Measurements from ENCODE around the gene MDN1. TPM values are rescaled to one million over a fixed set of nuclear protein-coding genes. Genes with fewer than 3 reads are reported as not detected.

MDN1 gene
- total and polyA plus RNA-seq, 2 of the 13 experiments (the other 11 are each of a cell fraction or from before 2014, with no cell fraction given): 18.8 to 52.9 TPM

GRCh38 chr6:89638320-89639195, 181.0 kb downstream of the MDN1 start, which contains the start of gene LYRM2 (continued):
- TF ChIP-seq LCORL (IDR thresholded peaks at IDR 0.05) (no peak), LCORL (CRISPR knock-in tag; IDR thresholded peaks at IDR 0.05) (no peak), NR2F2 (IDR thresholded peaks at IDR 0.05; ENCODE audit: borderline replicate concordance, low read depth) (no peak), TOE1 (CRISPR knock-in tag; IDR thresholded peaks at IDR 0.05) (0 out of 2 replicates have a peak, but pooled peaks have one; percentile 30), TCF7L2 (IDR thresholded peaks at IDR 0.05; ENCODE audit: low read depth, low read length) (no peak), HBP1 (CRISPR knock-in tag; IDR thresholded peaks at IDR 0.05; ENCODE audit: low read depth) (peak; percentile 79; the same call in 1 of the 2 replicates), UBTF (CRISPR knock-in tag; IDR thresholded peaks at IDR 0.05) (peak; percentile 71), STAG1 (CRISPR knock-in tag; IDR thresholded peaks at IDR 0.05) (no peak), ZNF747 (CRISPR knock-in tag; IDR thresholded peaks at IDR 0.05; ENCODE audit: borderline replicate concordance) (no peak), ZNF616 (CRISPR knock-in tag; IDR thresholded peaks at IDR 0.05; ENCODE audit: low read depth) (no peak), CCDC6 (CRISPR knock-in tag; IDR thresholded peaks at IDR 0.05) (peak; percentile 81), ZNF724P (CRISPR knock-in tag; IDR thresholded peaks at IDR 0.05; ENCODE audit: borderline replicate concordance) (0 out of 2 replicates have a peak, but pooled peaks have one; percentile 25)
- TF ChIP-seq, protein P1, sequence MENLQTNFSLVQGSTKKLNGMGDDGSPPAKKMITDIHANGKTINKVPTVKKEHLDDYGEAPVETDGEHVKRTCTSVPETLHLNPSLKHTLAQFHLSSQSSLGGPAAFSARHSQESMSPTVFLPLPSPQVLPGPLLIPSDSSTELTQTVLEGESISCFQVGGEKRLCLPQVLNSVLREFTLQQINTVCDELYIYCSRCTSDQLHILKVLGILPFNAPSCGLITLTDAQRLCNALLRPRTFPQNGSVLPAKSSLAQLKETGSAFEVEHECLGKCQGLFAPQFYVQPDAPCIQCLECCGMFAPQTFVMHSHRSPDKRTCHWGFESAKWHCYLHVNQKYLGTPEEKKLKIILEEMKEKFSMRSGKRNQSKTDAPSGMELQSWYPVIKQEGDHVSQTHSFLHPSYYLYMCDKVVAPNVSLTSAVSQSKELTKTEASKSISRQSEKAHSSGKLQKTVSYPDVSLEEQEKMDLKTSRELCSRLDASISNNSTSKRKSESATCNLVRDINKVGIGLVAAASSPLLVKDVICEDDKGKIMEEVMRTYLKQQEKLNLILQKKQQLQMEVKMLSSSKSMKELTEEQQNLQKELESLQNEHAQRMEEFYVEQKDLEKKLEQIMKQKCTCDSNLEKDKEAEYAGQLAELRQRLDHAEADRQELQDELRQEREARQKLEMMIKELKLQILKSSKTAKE (CRISPR knock-in tag; IDR thresholded peaks at IDR 0.05; ENCODE audit: borderline replicate concordance): 0 out of 2 replicates have a peak, but pooled peaks have one; percentile 15

Data from HepG2 (cell line).